HG03378 (cell line): Measurements from ENCODE around the gene LIN28A.
"Not testable (repeated sequence)": the region's sequence is repeated elsewhere in the genome, so short reads cannot be mapped to it uniquely, and the experiment has no call there.

Source experiments
- ATAC-seq: cut with Tn5 transposase; IDR thresholded peaks from one replicate; pipeline ENCODE4 v1.9.1; 2021; ENCODE audit warnings: mild to moderate bottlenecking, moderate library complexity; ENCODE audit not compliant: unreplicated experiment

Gene LIN28A

GRCh38 chr1:26385063-26385462 lies 25.6 kb upstream of the LIN28A start:
- not testable (repeated sequence) for ATAC-seq

GRCh38 chr1:26387447-26387846 lies 23.2 kb upstream of the LIN28A start:
- ATAC-seq: no peak

- no peak for ATAC-seq
Observed at GRCh38 chr1:26388791-26389445, 21.7 kb upstream of the LIN28A start.

GRCh38 chr1:26389604-26390247 lies 20.9 kb upstream of the LIN28A start:
- no peak for ATAC-seq

GRCh38 chr1:26391450-26391849 lies 19.2 kb upstream of the LIN28A start:
- ATAC-seq: no peak

GRCh38 chr1:26395754-26396153 lies 14.9 kb upstream of the LIN28A start:
- ATAC-seq: no peak

- ATAC-seq: no peak
Observed at GRCh38 chr1:26399034-26399433, 11.6 kb upstream of the LIN28A start.

GRCh38 chr1:26401891-26402290 lies 8.7 kb upstream of the LIN28A start:
- no peak for ATAC-seq

- no peak for ATAC-seq
Observed at GRCh38 chr1:26403656-26404055, 7.0 kb upstream of the LIN28A start.

- no peak for ATAC-seq
Observed at GRCh38 chr1:26404641-26405040, 6.0 kb upstream of the LIN28A start.

GRCh38 chr1:26405281-26405915 lies 5.2 kb upstream of the LIN28A start:
- ATAC-seq: no peak

GRCh38 chr1:26408604-26409003 lies 2.0 kb upstream of the LIN28A start:
- ATAC-seq: no peak

- no peak for ATAC-seq
Observed at GRCh38 chr1:26409191-26409807, 1.3 kb upstream of the LIN28A start.

GRCh38 chr1:26411624-26412074 lies 1.0 kb downstream of the LIN28A start:
- ATAC-seq: no peak

- no peak for ATAC-seq
Observed at GRCh38 chr1:26412180-26412840, 1.7 kb downstream of the LIN28A start.

- ATAC-seq: no peak
Observed at GRCh38 chr1:26413031-26413430, 2.4 kb downstream of the LIN28A start.

GRCh38 chr1:26417111-26417759 lies 6.6 kb downstream of the LIN28A start:
- no peak for ATAC-seq

- ATAC-seq: no peak
Observed at GRCh38 chr1:26418865-26419349, 8.3 kb downstream of the LIN28A start.

GRCh38 chr1:26419494-26419893 lies 8.9 kb downstream of the LIN28A start:
- ATAC-seq: no peak

- no peak for ATAC-seq
Observed at GRCh38 chr1:26429721-26430120, 19.1 kb downstream of the LIN28A start.
